SK-N-SH (cell line): ENCODE measurements around the gene ESF1. TPM values are rescaled to one million over a fixed set of nuclear protein-coding genes. Genes with fewer than 3 reads are reported as not detected.
A peak's percentile ranks its signal among the peaks of the same experiment; 100 is the strongest.

Experiments used
- CTCF ChIA-PET: fragments of 300-600, 350-600 bp; formaldehyde crosslinking; extraction: SDS; loops from one replicate; lab custom pipeline; 2021; lab: Yijun Ruan, JAX
- POLR2A ChIA-PET: fragments of 350-600 bp; sonication (Branson Sonifier 250); formaldehyde crosslinking; extraction: SDS; loops from one replicate; lab custom pipeline; 2020; ENCODE audit warnings: antibody characterized with exemption, inconsistent platforms; lab: Yijun Ruan, JAX
- DNase-seq: peaks from one replicate; pipeline ENCODE4 v3.0.0; 2012
- H2AFZ ChIP-seq: fragments of 200-600 bp; sonication (generic); 2 replicates; pipeline ENCODE4 v1.8.1; 2016; ENCODE audit warnings: antibody characterized with exemption, mild to moderate bottlenecking, low read depth
- H3F3A ChIP-seq: fragments of 200-600 bp; sonication (generic); replicated peaks from 2 replicates; pipeline ENCODE3; 2016; ENCODE audit warnings: antibody characterized with exemption, mild to moderate bottlenecking; ENCODE audit not compliant: insufficient read depth
- H3K27ac ChIP-seq, 2 experiments: fragments of 200-500 bp in 1 of 2; fragments of 200-600 bp in 1 of 2; sonication (Bioruptor generic) in 1 of 2; sonication (generic), shearing (Covaris generic) in 1 of 2; 2 replicates each; pipeline versions ENCODE4 v1.5.1 to v1.6.1; 2014 to 2016; ENCODE audit warnings: low read depth in 2 of 2, inconsistent platforms in 1 of 2, low read length in 1 of 2, mild to moderate bottlenecking in 1 of 2, mixed read lengths in 1 of 2
- H3K27me3 ChIP-seq: fragments of 200-600 bp; sonication (generic), shearing (Covaris generic); 2 replicates; pipeline ENCODE4 v1.6.1; 2016; ENCODE audit warnings: mixed run types; ENCODE audit not compliant: insufficient read depth
- H3K36me3 ChIP-seq, 2 experiments: fragments of 200-500 bp in 1 of 2; fragments of 200-600 bp in 1 of 2; sonication (Bioruptor generic) in 1 of 2; sonication (generic) in 1 of 2; replicated peaks in 1 of 2; 2 replicates each; pipeline versions ENCODE3 to v1.5.1; 2014 to 2016; ENCODE audit warnings: low read length in 1 of 2, mild to moderate bottlenecking in 1 of 2; ENCODE audit not compliant: insufficient read depth in 2 of 2, control insufficient read depth in 1 of 2
- H3K4me1 ChIP-seq, 2 experiments: fragments of 200-500 bp in 1 of 2; fragments of 200-600 bp in 1 of 2; sonication (Bioruptor generic) in 1 of 2; sonication (generic), shearing (Covaris generic) in 1 of 2; 2 replicates each; pipeline versions ENCODE4 v1.5.1 to v1.6.1; 2014 to 2016; ENCODE audit warnings: low read depth in 1 of 2, low read length in 1 of 2, mixed run types in 1 of 2; ENCODE audit not compliant: insufficient read depth in 2 of 2, control insufficient read depth in 1 of 2
- H3K4me2 ChIP-seq: fragments of 200-600 bp; sonication (generic), shearing (Covaris generic); 2 replicates; pipeline ENCODE4 v1.6.1; 2017; ENCODE audit warnings: mixed run types
- H3K4me3 ChIP-seq, 2 experiments: fragments of 200-500 bp in 1 of 2; fragments of 200-600 bp in 1 of 2; sonication (Bioruptor generic) in 1 of 2; sonication (generic), shearing (Covaris generic) in 1 of 2; 2 replicates each; pipeline versions ENCODE4 v1.5.1 to v1.8.1; 2014 to 2016; ENCODE audit warnings: low read depth in 2 of 2, inconsistent platforms in 1 of 2, low read length in 1 of 2, mild to moderate bottlenecking in 1 of 2, mixed read lengths in 1 of 2, moderate library complexity in 1 of 2
- H3K79me2 ChIP-seq: fragments of 200-600 bp; sonication (generic); 2 replicates; pipeline ENCODE4 v1.8.1; 2017; ENCODE audit warnings: mild to moderate bottlenecking; ENCODE audit not compliant: insufficient read depth
- H3K9ac ChIP-seq: fragments of 200-600 bp; sonication (generic); 2 replicates; pipeline ENCODE4 v1.6.1; 2017; ENCODE audit warnings: mixed run types
- H3K9me2 ChIP-seq: fragments of 200-600 bp; sonication (generic); 2 replicates; pipeline ENCODE4 v1.6.1; 2017; ENCODE audit warnings: mixed run types
- H3K9me3 ChIP-seq: fragments of 200-600 bp; sonication (generic); 2 replicates; pipeline ENCODE4 v1.6.1; 2017; ENCODE audit warnings: mixed run types, mild to moderate bottlenecking, moderate library complexity
- H4K20me1 ChIP-seq: fragments of 200-600 bp; sonication (generic); 2 replicates; pipeline ENCODE4 v1.6.1; 2017; ENCODE audit warnings: mild to moderate bottlenecking, mixed run types; ENCODE audit not compliant: insufficient read depth
- EP300 ChIP-seq, 2 experiments: IDR thresholded peaks; 2 replicates each; pipeline versions ENCODE4 v1.4.0 to v1.6.1; 2012; ENCODE audit warnings: borderline replicate concordance in 1 of 2, low read depth in 1 of 2, low read length in 1 of 2
- EZH2phosphoT487 ChIP-seq: fragments of 200-600 bp; sonication (generic); IDR thresholded peaks from 2 replicates; pipeline ENCODE4 v1.6.1; 2017; ENCODE audit warnings: low read depth, mixed run types, mild to moderate bottlenecking, antibody characterized with exemption, moderate library complexity, borderline replicate concordance
- GABPA ChIP-seq: IDR thresholded peaks from 2 replicates; pipeline ENCODE4 v1.4.0; 2012; ENCODE audit warnings: low read depth, mild to moderate bottlenecking
- GATA2 ChIP-seq: sonication (generic); formaldehyde crosslinking; IDR thresholded peaks from 2 replicates; pipeline ENCODE4 v1.5.0; 2020; ENCODE audit warnings: mild to moderate bottlenecking, missing genetic modification reagents
- JUND ChIP-seq: IDR thresholded peaks from 2 replicates; pipeline ENCODE4 v1.4.0; 2012
- NRF1 ChIP-seq: IDR thresholded peaks from 2 replicates; pipeline ENCODE4 v1.6.1; 2012; ENCODE audit warnings: low read depth, mild to moderate bottlenecking, low read length
- POLR2AphosphoS5 ChIP-seq: IDR thresholded peaks from 2 replicates; pipeline ENCODE4 v1.6.1; 2012; ENCODE audit warnings: low read depth, low read length
- REST ChIP-seq: IDR thresholded peaks from 2 replicates; pipeline ENCODE4 v1.6.1; 2012; ENCODE audit warnings: mild to moderate bottlenecking, low read depth, low read length, moderate library complexity
- RFX5 ChIP-seq: IDR thresholded peaks from 2 replicates; pipeline ENCODE4 v1.6.1; 2012; ENCODE audit warnings: mild to moderate bottlenecking, improper control_type of control experiment, low read length
- SIN3A ChIP-seq: IDR thresholded peaks from 2 replicates; pipeline ENCODE4 v1.6.1; 2012; ENCODE audit warnings: low read depth, mild to moderate bottlenecking, low read length, moderate library complexity, borderline replicate concordance
- TEAD4 ChIP-seq: IDR thresholded peaks from 2 replicates; pipeline ENCODE4 v1.4.0; 2012; ENCODE audit warnings: mild to moderate bottlenecking, borderline replicate concordance; ENCODE audit not compliant: insufficient read depth
- USF2 ChIP-seq: fragments of 150-350 bp; IDR thresholded peaks from 2 replicates; pipeline ENCODE4 v1.6.1; 2017; ENCODE audit warnings: antibody characterized with exemption, low read length, low read depth, borderline replicate concordance
- YY1 ChIP-seq: IDR thresholded peaks from 2 replicates; pipeline ENCODE4 v1.4.0; 2012; ENCODE audit warnings: low read depth, mild to moderate bottlenecking
- ZBTB33 ChIP-seq: IDR thresholded peaks from 2 replicates; pipeline ENCODE4 v1.4.0; 2012; ENCODE audit warnings: low read depth, borderline replicate concordance
- WGBS: methylation state at CpG from one replicate; pipeline ENCODE4 v1.1.6; 2017; ENCODE audit warnings: low lambda C conversion rate; 5-methylcytosine and 5-hydroxymethylcytosine counted together
- polyA plus RNA-seq, 3 experiments: library from polyadenylated mRNA; depleted of rRNA; stranded (reverse); fragments of >200 nt; gene quantifications; 2 replicates each; pipeline ENCODE4 v1.2.3, GENCODE V29; 2012

The ESF1 gene
- polyA plus RNA-seq, 1 of the 3 experiments (the other 2 are of a cell fraction): 1.4 TPM

- POLR2A ChIA-PET: no interaction called here
- Histone ChIP-seq H2AFZ (no peak overlapping the region), H3K27ac (peak overlapping the region in 1 of 2 experiments; percentile 43; a peak in 2 of 4 replicates), H3K4me2 (no peak overlapping the region), H3K9me2 (no peaks in the 10 kb centered on the region), H3K4me1 (peaks cover 0 to 5% of the 10 kb centered on the region in 2 experiments; a peak in 2 of 4 replicates), H3K79me2 (no peaks in the 10 kb centered on the region), H3F3A (no peaks in the 10 kb centered on the region)
- CTCF ChIA-PET: no interaction called here
- no peak for TF ChIP-seq EP300 (IDR thresholded peaks at IDR 0.05; ENCODE audit: borderline replicate concordance in 1 of 2, low read depth in 1 of 2, low read length in 1 of 2)
- no peak for TF ChIP-seq JUND
- TF ChIP-seq YY1: no peak
- TF ChIP-seq TEAD4: no peak
- no peak for TF ChIP-seq NRF1
- TF ChIP-seq ZBTB33: no peak
- TF ChIP-seq RFX5: no peak
- TF ChIP-seq, all 33 proteins: peak for 0
- DNase-seq: peak; percentile 33
- Histone ChIP-seq H3K9me3 (no peaks in the 10 kb centered on the region), H3K27me3 (no peaks in the 10 kb centered on the region), H3K4me3 (no peak overlapping the region), H3K36me3 (peaks cover 20 to 52% of the 10 kb centered on the region in 2 experiments), H4K20me1 (no peaks in the 10 kb centered on the region), H3K9ac (no peak overlapping the region)
- WGBS: 95% methylated on average over 2 of the region's 2 CpGs
Measured at GRCh38 chr20:13718171-13718570, 66.5 kb downstream of the ESF1 start.

GRCh38 chr20:13717631-13718044 lies 67.1 kb downstream of the ESF1 start:
- no peaks in the 10 kb centered on the region for H3F3A ChIP-seq
- no peaks in the 10 kb centered on the region for H3K79me2 ChIP-seq
- CTCF ChIA-PET: no interaction called here
- no peaks in the 10 kb centered on the region for H3K9me3 ChIP-seq
- peak overlapping the region in 1 of 2 experiments; percentile 43; a peak in 2 of 4 replicates for H3K27ac ChIP-seq
- DNase-seq: no peak
- peaks cover 23 to 52% of the 10 kb centered on the region in 2 experiments for H3K36me3 ChIP-seq
- POLR2A ChIA-PET: no interaction called here
- H3K4me1 ChIP-seq: peaks cover 0 to 5% of the 10 kb centered on the region in 2 experiments; a peak in 2 of 4 replicates
- H3K27me3 ChIP-seq: no peaks in the 10 kb centered on the region
- H4K20me1 ChIP-seq: no peaks in the 10 kb centered on the region
- WGBS: 96% methylated on average over 1 of the region's 1 CpG
- no peak for TF ChIP-seq EZH2phosphoT487
- no peak for TF ChIP-seq ZBTB33
- no peak for TF ChIP-seq SIN3A
- no peak for TF ChIP-seq NRF1
- no peak for TF ChIP-seq GABPA
- TF ChIP-seq POLR2AphosphoS5: no peak
- no peak for TF ChIP-seq USF2
- no peak for TF ChIP-seq GATA2 (CRISPR knock-in tag)
- TF ChIP-seq REST: no peak
- H2AFZ ChIP-seq: no peak overlapping the region
- no peak overlapping the region for H3K4me2 ChIP-seq
- H3K9me2 ChIP-seq: no peaks in the 10 kb centered on the region
- H3K9ac ChIP-seq: no peak overlapping the region
- no peak overlapping the region for H3K4me3 ChIP-seq
